GM18526 (cell line): ENCODE measurements around the gene TEX29.

ENCODE experiments used
- POLR2A ChIP-seq: IDR thresholded peaks from 3 replicates; pipeline ENCODE4 v1.6.1; 2011; ENCODE audit not compliant: insufficient read length; ENCODE audit errors: extremely low read depth

Gene TEX29

GRCh38 chr13:111365149-111366005 lies 44.9 kb downstream of the TEX29 start:
- TF ChIP-seq POLR2A = no peak

DNA sequence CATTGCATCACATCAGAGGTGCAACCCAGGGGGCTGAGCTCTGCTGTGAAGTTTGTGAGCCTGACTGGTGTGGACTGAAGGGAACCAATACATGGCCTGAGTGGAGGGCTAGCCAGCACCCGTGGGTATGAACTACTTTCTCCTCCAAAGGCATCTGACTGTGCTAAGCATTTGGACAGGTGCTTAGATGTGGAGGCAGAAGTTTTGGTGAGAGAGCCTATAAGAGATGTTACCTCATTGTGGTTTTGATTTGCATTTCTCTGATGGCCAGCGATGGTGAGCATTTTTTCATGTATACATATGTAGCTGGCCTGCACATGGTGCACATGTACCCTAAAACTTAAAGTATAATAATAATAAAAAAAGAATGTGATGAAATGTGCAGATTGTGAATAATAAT lies 46.9 kb downstream of the TEX29 start:
- no peak for TF ChIP-seq POLR2A

GRCh38 chr13:111368091-111368490 lies 47.6 kb downstream of the TEX29 start:
- no peak for TF ChIP-seq POLR2A

DNA sequence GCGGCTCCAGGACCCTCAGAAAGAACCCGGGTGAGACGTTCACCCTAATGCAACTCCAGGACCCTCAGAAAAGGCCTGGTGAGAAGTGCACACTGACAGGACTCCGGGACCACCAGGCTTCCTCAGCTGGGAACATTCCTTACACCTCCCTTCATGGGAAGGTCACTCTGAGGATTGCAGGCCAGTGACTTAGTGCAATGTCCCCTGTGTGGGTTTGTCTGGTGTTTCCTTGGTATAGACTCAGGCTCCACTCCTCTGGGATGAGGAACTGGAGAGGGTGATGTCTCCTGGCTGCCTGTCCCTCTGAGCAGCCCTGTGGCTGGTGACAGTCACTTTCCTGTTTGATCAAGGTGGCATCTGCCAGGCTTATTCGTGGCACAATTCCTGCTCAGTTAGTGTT lies 49.7 kb downstream of the TEX29 start:
- no peak for TF ChIP-seq POLR2A

- TF ChIP-seq POLR2A = no peak
Measured at GRCh38 chr13:111370570-111371535, 50.4 kb downstream of the TEX29 start.

GRCh38 chr13:111371720-111372119 lies 51.3 kb downstream of the TEX29 start:
- TF ChIP-seq POLR2A = no peak

GRCh38 chr13:111372651-111373425 lies 52.4 kb downstream of the TEX29 start:
- TF ChIP-seq POLR2A = no peak

GRCh38 chr13:111373486-111373885 lies 53.0 kb downstream of the TEX29 start:
- no peak for TF ChIP-seq POLR2A

DNA sequence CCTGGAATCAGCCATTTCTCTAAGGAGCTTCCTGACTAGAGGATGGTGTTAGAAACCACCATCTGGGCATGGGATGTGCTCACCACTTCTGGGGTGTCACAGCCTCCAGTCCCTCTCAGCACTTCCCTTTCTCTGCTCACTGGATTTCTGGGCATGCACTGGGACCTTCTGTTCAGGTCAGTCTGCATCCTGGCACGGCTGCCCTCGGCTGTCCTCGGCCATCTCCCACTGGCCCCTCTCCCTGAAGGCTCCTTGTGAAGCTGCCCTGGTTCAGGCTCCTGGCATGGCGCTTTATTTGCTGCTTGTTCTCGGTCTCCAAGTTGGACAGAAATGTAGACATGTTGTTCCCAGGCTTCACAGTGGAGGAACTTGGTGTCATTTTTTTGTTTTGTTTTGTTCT lies 60.0 kb downstream of the TEX29 start:
- TF ChIP-seq POLR2A = no peak

DNA sequence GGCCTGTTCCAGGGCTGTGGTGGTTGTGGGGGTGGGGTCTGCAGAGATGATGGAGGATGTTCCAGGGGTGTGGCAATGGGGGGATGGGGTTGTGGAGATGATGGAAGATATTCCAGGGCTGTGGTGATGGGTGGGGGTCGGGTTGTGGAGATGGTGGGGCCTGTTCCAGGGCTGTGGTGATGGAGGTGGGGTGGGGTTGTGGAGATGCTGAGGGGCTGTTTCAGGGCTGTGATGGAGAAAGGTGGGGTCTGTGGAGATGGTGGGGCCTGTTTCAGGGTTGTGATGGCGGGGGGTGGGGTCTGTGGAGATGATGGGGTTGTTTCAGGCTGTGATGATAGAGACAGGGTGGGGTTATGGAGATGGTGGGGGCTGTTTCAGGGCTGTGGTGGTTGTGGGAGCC lies 62.0 kb downstream of the TEX29 start:
- TF ChIP-seq POLR2A = no peak

- no peak for TF ChIP-seq POLR2A
Measured at GRCh38 chr13:111382877-111383276, 62.4 kb downstream of the TEX29 start.

DNA sequence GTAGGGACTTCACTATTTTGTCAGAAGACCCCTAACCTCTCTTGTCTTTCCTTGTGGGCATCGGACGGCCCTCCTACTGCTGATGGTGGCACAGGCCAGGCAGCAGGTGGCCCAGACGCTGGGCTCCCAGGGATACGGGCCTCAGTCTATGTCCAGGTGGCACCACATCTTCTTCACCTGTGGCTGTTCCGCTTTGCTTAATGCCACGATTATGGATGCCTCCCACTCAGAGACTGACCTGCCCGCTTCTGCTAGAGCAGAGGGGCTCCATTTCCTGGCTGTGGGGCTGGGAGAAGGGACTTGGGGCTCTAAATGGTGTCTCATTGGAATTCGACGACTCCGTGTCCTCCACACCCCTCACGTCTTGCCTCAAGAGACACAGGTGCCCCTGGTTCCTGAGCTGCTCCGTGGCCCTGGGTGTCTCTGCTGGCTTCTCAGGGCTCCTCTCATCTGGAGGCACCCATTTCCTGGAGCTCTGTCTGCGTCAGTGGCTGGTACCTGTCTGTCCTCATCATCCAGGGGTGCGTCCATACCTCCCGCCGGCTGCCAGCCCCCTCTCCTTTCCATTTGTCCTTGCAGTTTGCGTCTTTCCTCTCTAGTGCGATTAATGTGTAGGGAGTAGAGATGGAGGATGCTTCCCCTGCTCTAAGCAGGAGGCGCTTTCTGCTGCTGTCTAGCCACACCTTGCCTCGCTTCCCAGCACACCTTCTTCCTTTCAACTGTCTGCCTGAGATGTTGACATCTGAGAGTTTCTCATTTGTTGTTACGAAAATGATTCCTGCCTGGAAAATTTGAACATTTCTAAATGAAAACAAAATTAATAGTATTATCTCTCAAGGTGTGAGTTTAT lies 63.4 kb downstream of the TEX29 start:
- no peak for TF ChIP-seq POLR2A

DNA sequence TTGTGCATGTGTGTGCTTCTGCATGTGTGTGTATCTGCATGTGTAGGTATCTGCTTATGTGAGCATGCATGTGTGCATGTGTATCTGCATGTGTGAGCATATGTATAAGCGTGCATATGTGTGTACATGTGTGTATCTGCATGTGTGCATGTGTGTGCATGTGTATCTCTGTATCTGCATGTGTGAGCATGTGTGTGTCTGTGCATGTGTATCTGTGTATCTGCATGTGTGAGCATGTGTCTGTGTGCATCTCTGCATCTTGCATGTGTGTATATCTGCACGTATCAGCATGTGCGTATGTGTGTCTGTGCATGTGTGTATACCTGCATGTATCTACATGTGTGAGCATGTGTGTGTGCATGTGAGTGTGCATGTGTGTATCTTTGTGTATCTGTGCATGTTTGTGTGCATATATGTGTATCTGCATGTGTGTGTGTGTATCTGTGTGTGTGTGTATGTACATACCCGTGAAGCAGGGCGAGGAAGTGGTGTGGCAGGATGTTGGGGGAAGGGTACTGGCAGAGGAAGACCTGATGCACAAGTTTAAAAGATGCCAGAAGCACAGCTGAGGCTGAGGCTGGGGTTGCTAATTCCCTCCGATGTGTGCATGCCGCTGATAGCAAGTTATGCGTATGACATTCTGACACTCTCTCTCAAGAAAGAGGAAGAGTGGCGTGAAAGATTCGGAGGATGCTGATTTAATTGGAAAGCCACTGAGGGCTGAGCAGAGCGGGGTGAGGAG lies 64.2 kb downstream of the TEX29 start:
- no peak for TF ChIP-seq POLR2A

DNA sequence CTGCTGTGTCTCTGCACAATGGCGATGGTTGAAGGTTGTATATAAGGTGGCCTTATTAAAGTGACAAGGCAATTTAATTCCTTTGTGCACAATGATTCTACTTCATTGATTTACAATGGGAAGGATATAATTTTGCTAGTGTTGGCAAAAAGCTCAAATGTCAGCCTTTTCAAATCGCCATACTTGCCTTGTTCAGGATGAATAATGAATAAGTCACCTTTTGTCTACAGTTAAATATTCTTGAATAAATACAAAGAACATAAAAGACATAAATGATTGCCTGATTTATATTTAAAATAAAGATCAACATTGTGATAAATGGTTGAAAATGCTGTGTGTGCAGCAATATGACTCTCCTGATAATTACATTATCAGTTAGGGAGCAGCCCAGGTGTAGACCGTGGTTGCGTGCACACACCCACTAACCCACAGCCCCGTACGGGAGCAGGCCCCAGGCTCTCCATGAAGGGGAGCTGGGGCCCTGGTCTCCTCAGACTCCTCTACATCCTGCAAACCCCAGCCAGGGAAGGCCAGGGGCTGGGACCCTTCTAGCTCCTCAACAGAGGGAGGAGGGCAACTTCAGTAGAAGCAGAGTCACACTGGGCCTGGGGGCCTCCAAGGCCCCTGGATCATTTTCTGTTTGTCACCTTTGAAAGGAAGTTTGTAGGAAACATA lies 64.9 kb downstream of the TEX29 start:
- TF ChIP-seq POLR2A = no peak
